Measurements from ENCODE around the gene RYR3.

GRCh38 chr15:33649217-33649933 lies 338.6 kb downstream of the RYR3 start:
- TF ChIP-seq, protein P1, sequence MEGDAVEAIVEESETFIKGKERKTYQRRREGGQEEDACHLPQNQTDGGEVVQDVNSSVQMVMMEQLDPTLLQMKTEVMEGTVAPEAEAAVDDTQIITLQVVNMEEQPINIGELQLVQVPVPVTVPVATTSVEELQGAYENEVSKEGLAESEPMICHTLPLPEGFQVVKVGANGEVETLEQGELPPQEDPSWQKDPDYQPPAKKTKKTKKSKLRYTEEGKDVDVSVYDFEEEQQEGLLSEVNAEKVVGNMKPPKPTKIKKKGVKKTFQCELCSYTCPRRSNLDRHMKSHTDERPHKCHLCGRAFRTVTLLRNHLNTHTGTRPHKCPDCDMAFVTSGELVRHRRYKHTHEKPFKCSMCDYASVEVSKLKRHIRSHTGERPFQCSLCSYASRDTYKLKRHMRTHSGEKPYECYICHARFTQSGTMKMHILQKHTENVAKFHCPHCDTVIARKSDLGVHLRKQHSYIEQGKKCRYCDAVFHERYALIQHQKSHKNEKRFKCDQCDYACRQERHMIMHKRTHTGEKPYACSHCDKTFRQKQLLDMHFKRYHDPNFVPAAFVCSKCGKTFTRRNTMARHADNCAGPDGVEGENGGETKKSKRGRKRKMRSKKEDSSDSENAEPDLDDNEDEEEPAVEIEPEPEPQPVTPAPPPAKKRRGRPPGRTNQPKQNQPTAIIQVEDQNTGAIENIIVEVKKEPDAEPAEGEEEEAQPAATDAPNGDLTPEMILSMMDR (IDR thresholded peaks at IDR 0.05; ENCODE audit: low read depth, low read length, poor library complexity, severe bottlenecking): no peak
- no peak for TF ChIP-seq EZH2phosphoT487 (IDR thresholded peaks at IDR 0.05; ENCODE audit: borderline replicate concordance, low read length)

All from DOHH2 (cell line).